ENCODE data around the gene ARHGEF37. TPM values are rescaled to one million over a fixed set of nuclear protein-coding genes. Genes with fewer than 3 reads are reported as not detected.

The ARHGEF37 gene
- total RNA-seq, 1 experiment from 2014 or later, result 0.42 TPM

DNA sequence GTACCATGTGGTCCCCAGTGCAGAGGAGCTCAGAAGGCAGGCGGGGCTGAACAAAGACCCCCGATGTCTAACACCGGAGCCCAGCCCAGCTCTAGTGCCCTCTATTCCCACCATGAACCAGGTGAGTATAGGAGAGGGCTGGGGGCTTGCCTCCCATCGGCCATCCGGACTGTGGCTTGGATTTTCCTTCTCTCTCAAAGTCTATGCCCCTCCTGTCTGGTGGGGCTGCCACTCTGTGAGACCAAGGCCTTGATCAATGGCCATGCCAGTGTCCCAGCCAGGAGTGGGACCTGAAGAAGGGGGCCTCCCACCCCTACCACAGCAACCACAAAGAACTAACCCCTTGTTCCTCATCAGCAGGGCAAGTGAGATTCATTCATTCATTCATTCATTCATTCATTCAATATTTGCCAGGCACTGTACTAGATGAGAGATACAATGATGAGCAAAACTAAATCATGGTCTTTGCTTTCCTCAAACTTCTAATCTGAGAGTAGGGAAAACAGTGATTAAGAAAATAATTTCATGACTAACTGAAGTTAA is 47.6 kb downstream of the ARHGEF37 start:
- no peak overlapping the region for H2BK120ac ChIP-seq (ENCODE audit: low read depth, low read length, poor library complexity, severe bottlenecking)
- H2BK12ac ChIP-seq (ENCODE audit: insufficient read length, low read depth, low read length), result no peak overlapping the region
- no peak overlapping the region for H3K18ac ChIP-seq (ENCODE audit: insufficient read length, low read depth, low read length)
- no peak overlapping the region for H2AK5ac ChIP-seq (ENCODE audit: insufficient read length, low read length)
- no peak overlapping the region for H4K5ac ChIP-seq (ENCODE audit: insufficient read length, low read depth, low read length)
- H3T11ph ChIP-seq (ENCODE audit: low read length), result no peak overlapping the region
- no peak overlapping the region for H4K91ac ChIP-seq (ENCODE audit: insufficient read length, low read depth, low read length)
- H2BK20ac ChIP-seq (ENCODE audit: low read depth, low read length, poor library complexity, severe bottlenecking), result no peak overlapping the region
- H3K9me3 Mint-ChIP-seq, result no peaks in the 10 kb centered on the region
- H3K4ac ChIP-seq (ENCODE audit: low read depth, low read length), result no peak overlapping the region
- H3K79me1 ChIP-seq (ENCODE audit: insufficient read depth, low read depth, low read length, poor library complexity, severe bottlenecking), result no peaks in the 10 kb centered on the region
- H4K8ac ChIP-seq (replicated peaks; ENCODE audit: insufficient read length, low read depth, low read length), result no peak overlapping the region
- peaks cover 10% of the 10 kb centered on the region; the same call in 1 of the 2 replicates for H3K4me1 ChIP-seq (ENCODE audit: insufficient read depth, low read length)
- no peak overlapping the region for H3K9ac ChIP-seq (ENCODE audit: extremely low read depth, insufficient read length, low read length)
- no peak for TF ChIP-seq CTCF (conservative IDR thresholded peaks at IDR 0.05)
- H3K27me3 ChIP-seq (ENCODE audit: insufficient read depth, low read length), result no peaks in the 10 kb centered on the region
- no peak overlapping the region for H2AFZ ChIP-seq (ENCODE audit: low read length)
- no CpG with 5 or more reads among the region's 5 CpGs for WGBS (ENCODE audit: extremely low coverage, insufficient read length, low lambda C conversion rate)
- H3K79me2 ChIP-seq (ENCODE audit: insufficient read depth, low read length), result no peaks in the 10 kb centered on the region
- no peak overlapping the region for H3K4me3 Mint-ChIP-seq
- no peaks in the 10 kb centered on the region for H3K23me2 ChIP-seq (ENCODE audit: insufficient read length, low read depth, low read length, poor library complexity, severe bottlenecking)
- no peaks in the 10 kb centered on the region for H4K20me1 ChIP-seq (ENCODE audit: control insufficient read depth, insufficient read depth, insufficient read length)
- no peak overlapping the region for H2BK15ac ChIP-seq (ENCODE audit: low read depth, low read length)
- no peak overlapping the region for H3K14ac ChIP-seq (ENCODE audit: insufficient read depth, low read length)
- H2BK5ac ChIP-seq (ENCODE audit: insufficient read length, low read length), result no peak overlapping the region
- no peak for DNase-seq
- no peaks in the 10 kb centered on the region for H3K36me3 Mint-ChIP-seq (ENCODE audit: insufficient read depth in 1 of 3, low read depth in 3 of 3)
- H3K23ac ChIP-seq (ENCODE audit: insufficient read length, low read depth, low read length), result no peak overlapping the region
- H3K4me1 Mint-ChIP-seq, result peaks cover 26 to 27% of the 10 kb centered on the region in 2 experiments
- H3K27ac Mint-ChIP-seq, result no peak overlapping the region
- H3K4me2 ChIP-seq (ENCODE audit: insufficient read depth, insufficient read length, low read length), result no peak overlapping the region
- no peak overlapping the region for H3K27ac ChIP-seq (ENCODE audit: insufficient read length, low read depth, low read length)
- no peaks in the 10 kb centered on the region; the same call in 1 of the 2 replicates for H3K27me3 Mint-ChIP-seq (ENCODE audit: low read depth)
- no peak overlapping the region for H3K56ac ChIP-seq (ENCODE audit: insufficient read length, low read depth, low read length)
- no peaks in the 10 kb centered on the region for H3K9me3 ChIP-seq (ENCODE audit: control insufficient read depth, low read depth, low read length)
